Stimulated activated CD8-positive, alpha-beta memory T cell treated with anti-CD3 and anti-CD28 coated beads, Interleukin-12 subunit alpha, Interleukin-12 subunit beta, amount 100 ng/mL, for 24 hours (primary cell): ENCODE results near the gene NAV2.

Experiments used
- DNase-seq: peaks from one replicate; pipeline ENCODE4 v3.0.0-alpha.2; 2020; ENCODE audit errors: extremely low read depth

The NAV2 gene

DNA sequence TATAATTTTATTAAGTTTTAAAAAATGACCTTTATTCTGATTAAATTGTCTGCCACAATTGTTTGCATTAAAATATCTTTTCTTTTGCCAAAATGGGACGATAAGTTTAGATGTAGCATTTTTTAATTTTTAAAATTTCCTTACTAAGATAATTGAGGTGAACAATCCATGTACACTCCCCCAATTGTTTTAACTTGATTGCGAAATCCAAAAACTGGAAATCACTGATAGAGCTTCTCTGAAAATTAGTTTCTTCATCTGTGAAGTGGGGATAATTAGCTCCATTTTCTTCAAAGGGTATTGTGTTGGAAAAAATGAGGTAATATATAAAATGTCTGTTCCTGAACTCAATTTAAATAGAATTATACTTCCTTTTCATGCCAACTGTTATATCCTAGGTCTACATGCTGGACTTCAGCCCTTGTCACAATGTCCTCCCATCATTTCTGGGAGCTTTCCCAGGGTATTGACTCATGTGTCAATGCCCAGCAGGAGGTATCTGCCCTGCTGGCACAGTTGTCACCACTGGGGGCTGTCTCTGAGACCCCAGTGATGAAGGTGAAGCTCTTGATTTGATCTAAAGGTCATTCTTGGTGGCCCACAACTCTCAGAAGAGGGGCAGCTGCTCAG is 28.7 kb upstream of the NAV2 start:
- DNase-seq, result no peak

DNA sequence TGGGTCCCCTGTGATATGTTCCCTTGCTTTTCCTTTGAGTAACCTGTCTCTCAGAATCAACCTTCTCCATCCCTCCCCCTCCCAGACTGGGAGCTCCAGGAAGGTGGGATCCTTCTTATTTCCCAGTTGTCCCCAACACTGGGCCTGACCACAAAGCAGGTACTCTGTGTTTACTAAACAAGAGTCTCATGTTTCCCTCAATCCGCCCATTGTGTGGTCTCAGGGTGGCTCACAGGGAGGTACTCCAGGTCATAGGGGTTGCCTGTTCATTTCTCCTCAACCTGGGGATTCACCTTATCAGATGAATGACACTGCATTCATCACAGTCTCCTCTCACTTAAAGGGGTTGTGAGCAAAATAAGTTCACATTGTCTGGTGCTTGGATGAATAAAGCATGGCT is 26.4 kb upstream of the NAV2 start:
- DNase-seq, result no peak

- no peak for DNase-seq
Observed at GRCh38 chr11:19687392-19687791, 25.2 kb upstream of the NAV2 start.

GRCh38 chr11:19689281-19690000 is 23.2 kb upstream of the NAV2 start:
- no peak for DNase-seq

DNA sequence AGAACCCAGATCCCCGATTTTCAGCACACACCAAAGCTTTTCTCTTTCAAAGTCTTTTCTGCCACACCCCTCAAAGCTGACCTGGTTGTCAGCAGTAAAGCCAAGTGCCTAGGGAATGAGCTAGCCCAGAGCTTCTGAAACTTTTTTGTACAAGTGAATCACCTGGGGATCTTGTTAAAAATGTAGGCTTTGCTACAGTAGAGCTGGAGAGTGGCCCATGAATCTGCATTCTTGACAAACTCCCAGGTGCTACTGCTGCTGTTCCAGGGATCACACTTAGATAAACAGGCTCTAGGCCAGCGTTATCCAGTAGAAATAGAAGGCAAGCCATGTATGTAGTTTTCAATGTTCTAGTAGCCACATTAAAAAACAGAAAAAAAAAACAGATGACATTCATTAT is 21.8 kb upstream of the NAV2 start:
- no peak for DNase-seq

DNA sequence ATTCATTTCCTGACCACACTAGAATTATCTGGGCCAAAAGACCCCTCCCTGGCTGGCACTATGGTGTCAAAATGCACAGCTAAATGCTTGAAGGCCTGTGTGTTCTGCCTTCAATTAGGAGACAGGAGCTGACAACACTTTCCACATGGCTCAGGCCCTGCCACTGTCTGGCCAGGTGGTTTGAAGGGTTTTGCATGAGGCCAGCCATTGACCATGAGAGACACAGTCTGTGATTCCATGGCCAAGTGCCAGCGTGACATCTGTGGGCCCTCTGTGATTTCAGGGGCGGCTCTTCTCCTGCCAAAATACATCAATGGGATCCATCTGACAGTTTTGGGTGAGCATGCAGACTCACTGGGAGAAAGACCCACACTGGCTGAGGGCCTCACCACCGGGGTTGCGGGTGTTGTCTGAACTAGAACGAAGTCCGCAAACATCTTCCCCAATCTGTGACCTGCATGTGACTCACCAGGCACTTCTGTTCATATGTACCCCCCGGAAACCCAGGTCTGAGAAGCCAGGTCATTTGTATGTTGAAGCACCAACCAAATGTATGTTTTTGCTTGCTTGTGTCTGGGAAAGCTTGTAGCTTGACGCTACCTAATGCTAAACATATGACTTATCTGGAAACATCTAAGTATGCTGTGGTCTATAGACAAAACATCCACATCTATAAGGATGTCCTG is 20.7 kb upstream of the NAV2 start:
- DNase-seq, result no peak

DNA sequence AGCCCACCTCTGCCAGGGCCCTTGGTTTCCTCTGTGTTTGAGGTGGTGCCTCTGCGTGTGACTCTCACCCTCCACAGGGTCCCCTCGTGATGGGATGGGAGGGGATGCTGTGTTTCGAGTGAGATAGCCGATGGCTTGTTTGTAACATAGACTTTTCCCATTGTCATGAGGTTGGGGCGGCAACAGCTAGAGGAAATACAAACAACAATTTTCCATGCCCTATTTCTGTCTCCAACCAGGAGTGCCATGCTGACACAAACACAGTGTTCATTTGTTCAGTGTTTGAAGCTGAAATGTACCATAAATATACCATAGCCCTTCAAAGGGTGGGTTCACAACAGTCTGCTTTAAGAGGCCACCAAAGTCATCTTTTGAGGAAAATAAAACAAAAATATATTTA is 19.5 kb upstream of the NAV2 start:
- DNase-seq, result no peak

GRCh38 chr11:19694796-19695345 is 17.8 kb upstream of the NAV2 start:
- no peak for DNase-seq

- no peak for DNase-seq
Observed at GRCh38 chr11:19696073-19696472, 16.6 kb upstream of the NAV2 start.

DNA sequence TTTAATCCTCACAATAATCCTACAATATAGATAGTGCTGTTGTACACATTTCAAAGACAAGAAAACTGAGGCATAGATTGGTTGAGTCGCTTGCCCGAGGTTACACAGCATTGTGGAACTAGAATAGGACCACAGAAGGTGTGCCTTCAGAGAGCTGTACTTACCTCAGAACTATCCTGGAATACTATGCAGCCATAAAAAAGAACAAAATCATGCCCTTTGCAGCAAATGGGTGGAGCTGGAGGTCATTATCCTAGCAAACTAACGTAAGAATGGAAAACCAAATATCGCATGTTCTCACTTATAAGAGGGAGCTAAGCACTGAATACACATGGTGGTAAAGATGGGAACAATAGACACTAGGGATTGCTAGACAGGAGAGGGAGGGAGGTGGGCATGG is 15.7 kb upstream of the NAV2 start:
- DNase-seq, result no peak

- no peak for DNase-seq
Observed at GRCh38 chr11:19697721-19698121, 14.9 kb upstream of the NAV2 start.

- DNase-seq, result no peak
Observed at GRCh38 chr11:19698493-19699292, 13.9 kb upstream of the NAV2 start.

DNA sequence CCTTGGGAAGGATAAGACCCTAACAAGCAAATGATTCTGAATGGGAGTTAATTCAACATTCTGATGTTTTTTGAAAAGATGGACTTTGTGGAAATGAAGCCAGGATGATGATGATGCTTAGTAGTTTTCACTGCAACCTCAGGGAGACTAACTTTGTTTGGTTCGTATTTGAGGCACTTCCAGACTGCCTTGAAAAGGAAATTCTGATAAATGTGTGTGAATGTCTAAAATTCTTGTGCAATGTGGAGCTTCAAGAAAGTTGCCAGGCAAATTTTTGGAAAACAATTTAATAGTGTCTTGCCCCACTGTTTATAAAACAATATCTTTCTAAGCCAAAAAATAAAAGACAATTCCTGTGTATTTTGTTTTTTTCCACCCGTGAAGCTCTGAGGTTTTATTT is 11.2 kb upstream of the NAV2 start:
- no peak for DNase-seq

DNA sequence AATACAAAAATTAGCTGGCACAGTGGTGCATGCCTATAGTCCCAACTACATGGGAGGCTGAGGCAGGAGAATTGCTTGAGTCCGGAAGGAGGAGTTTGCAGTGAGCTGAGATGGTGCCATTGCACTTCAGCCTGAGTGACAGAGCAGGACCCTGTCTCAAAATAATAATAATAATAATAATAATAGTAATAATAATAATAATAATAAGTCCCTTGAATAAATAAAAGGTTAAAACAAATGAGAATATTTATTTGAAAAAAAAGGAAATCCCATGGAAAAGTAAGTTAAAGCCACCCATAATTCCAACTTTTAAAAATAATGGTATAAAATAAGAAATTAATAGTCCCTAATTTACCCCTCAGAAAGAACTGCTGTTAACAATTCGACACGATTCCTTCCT is 10.0 kb upstream of the NAV2 start:
- no peak for DNase-seq

GRCh38 chr11:19703211-19703610 is 9.4 kb upstream of the NAV2 start:
- DNase-seq, result no peak

GRCh38 chr11:19704213-19704612 is 8.4 kb upstream of the NAV2 start:
- DNase-seq, result no peak

- DNase-seq, result no peak
Observed at GRCh38 chr11:19705936-19706335, 6.7 kb upstream of the NAV2 start.

GRCh38 chr11:19711911-19712280 is 741 bp upstream of the NAV2 start:
- no peak for DNase-seq

DNA sequence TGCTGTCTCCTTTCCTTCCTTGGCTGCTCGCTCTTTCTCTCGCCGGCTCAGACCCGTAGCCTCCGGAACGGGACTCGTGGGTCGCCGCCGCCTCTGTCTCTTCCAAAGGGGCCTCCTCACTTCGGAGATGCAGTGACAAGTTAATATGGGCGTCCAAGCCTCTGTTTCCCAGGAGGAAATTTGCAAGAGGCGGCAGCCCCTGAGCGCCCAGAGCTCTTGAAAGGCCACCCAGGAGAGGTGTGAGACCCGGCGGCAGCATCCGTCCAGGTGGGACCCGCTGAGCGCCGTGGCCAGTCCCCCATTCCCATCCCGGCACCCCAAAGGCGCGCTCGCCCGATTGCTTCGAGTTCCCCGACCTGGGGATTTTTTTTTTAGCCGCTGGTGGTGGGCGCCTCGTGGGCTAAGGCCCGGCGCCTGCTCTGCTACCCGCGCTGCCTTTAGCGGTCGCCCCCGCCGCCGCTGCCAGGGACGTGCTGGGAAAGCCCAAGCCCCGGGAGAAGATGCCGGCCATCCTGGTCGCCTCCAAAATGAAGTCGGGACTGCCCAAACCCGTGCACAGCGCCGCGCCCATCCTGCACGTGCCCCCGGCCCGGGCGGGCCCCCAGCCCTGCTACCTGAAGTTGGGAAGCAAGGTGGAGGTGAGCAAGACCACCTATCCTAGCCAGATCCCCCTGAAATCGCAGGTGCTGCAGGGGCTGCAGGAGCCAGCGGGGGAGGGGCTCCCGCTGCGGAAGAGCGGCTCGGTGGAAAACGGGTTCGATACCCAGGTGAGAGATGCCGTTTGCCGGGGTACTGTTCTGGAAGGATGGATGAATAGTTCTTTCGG is 772 bp downstream of the NAV2 start:
- DNase-seq, result no peak

DNA sequence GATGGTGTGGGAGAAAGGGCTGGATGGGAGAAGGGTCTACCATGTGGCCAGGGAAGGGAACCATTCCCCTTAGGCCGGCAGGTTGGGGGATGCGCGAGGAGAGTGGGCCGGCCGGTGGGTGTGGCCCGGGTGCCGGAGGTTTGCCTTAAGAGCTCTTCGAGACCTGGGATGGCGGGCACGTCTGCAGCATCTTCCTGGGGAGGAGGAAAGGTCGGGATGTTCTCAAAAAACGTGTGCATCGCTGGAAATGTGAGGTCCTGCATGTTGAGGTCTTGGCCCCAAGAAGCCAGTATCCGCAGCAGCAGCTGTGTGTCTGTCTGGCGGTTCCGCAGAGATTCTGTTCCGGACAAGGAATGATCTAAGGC is 1.4 kb downstream of the NAV2 start:
- no peak for DNase-seq
